Effector CD8-positive, alpha-beta T cell (primary cell): Measurements from ENCODE around the gene STAG1.
"Not testable (repeated sequence)": the region's sequence is repeated elsewhere in the genome, so short reads cannot be mapped to it uniquely, and the experiment has no call there.

Experiments used
- DNase-seq: peaks from one replicate; lab custom pipeline; 2025; lab: John Stamatoyannopoulos, UW

STAG1 gene

GRCh38 chr3:136586580-136586979, 165.6 kb downstream of the STAG1 start:
- no peak for DNase-seq

GRCh38 chr3:136584728-136585127, 167.4 kb downstream of the STAG1 start:
- DNase-seq: no peak

- DNase-seq: no peak
Observed at GRCh38 chr3:136583823-136584222, 168.4 kb downstream of the STAG1 start.

GRCh38 chr3:136577791-136578190, 174.4 kb downstream of the STAG1 start:
- DNase-seq: no peak

- no peak for DNase-seq
Observed at GRCh38 chr3:136576279-136577009, 175.7 kb downstream of the STAG1 start.

- no peak for DNase-seq
Observed at GRCh38 chr3:136567599-136568188, 184.5 kb downstream of the STAG1 start.

- DNase-seq: not testable (repeated sequence)
Observed at GRCh38 chr3:136564962-136565361, 187.2 kb downstream of the STAG1 start.

GRCh38 chr3:136562026-136562425, 190.2 kb downstream of the STAG1 start:
- no peak for DNase-seq

GRCh38 chr3:136559896-136560295, 192.3 kb downstream of the STAG1 start:
- DNase-seq: no peak

- DNase-seq: not testable (repeated sequence)
Observed at GRCh38 chr3:136549461-136549860, 202.7 kb downstream of the STAG1 start.

- no peak for DNase-seq
Observed at GRCh38 chr3:136547293-136547692, 204.9 kb downstream of the STAG1 start.

GRCh38 chr3:136546720-136547119, 205.5 kb downstream of the STAG1 start:
- no peak for DNase-seq

- no peak for DNase-seq
Observed at GRCh38 chr3:136545664-136546268, 206.4 kb downstream of the STAG1 start.

- no peak for DNase-seq
Observed at GRCh38 chr3:136544532-136544931, 207.6 kb downstream of the STAG1 start.

GRCh38 chr3:136543385-136543784, 208.8 kb downstream of the STAG1 start:
- no peak for DNase-seq

- no peak for DNase-seq
Observed at GRCh38 chr3:136535906-136536305, 216.3 kb downstream of the STAG1 start.

- no peak for DNase-seq
Observed at GRCh38 chr3:136532766-136533165, 219.4 kb downstream of the STAG1 start.

GRCh38 chr3:136518102-136518501, 234.1 kb downstream of the STAG1 start:
- no peak for DNase-seq

- DNase-seq: no peak
Observed at GRCh38 chr3:136516656-136517055, 235.5 kb downstream of the STAG1 start.

- DNase-seq: no peak
Observed at GRCh38 chr3:136516095-136516494, 236.1 kb downstream of the STAG1 start.

- not testable (repeated sequence) for DNase-seq
Observed at GRCh38 chr3:136514533-136514932, 237.6 kb downstream of the STAG1 start.

GRCh38 chr3:136513367-136513766, 238.8 kb downstream of the STAG1 start:
- DNase-seq: no peak

- no peak for DNase-seq
Observed at GRCh38 chr3:136512381-136512780, 239.8 kb downstream of the STAG1 start.
